ELF-1 (cell line): Measurements from ENCODE around the gene GALNS.
"Not testable (repeated sequence)": the region's sequence is repeated elsewhere in the genome, so short reads cannot be mapped to it uniquely, and the experiment has no call there.

Source experiments
- DNase-seq: peaks from one replicate; pipeline ENCODE4 v3.0.0-alpha.2; 2016; ENCODE audit warnings: low read depth, low spot score

GALNS gene

DNA sequence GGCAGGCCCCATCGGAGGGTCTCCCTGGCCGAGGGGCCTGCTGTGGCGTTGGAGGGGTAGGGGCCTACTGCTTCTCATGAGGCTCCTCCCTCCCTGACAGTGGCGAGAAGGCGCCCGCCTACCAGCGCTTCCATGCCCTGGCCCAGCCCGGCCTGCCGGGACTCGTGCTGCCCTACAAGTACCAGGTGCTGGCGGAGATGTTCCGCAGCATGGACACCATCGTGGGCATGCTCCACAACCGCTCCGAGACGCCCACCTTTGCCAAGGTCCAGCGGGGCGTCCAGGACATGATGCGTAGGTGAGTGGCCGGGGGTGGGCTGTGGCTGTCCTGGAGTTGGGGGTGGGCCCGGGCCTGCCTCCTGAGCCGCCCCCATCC is 51.4 kb downstream of the GALNS start:
- no peak for DNase-seq

DNA sequence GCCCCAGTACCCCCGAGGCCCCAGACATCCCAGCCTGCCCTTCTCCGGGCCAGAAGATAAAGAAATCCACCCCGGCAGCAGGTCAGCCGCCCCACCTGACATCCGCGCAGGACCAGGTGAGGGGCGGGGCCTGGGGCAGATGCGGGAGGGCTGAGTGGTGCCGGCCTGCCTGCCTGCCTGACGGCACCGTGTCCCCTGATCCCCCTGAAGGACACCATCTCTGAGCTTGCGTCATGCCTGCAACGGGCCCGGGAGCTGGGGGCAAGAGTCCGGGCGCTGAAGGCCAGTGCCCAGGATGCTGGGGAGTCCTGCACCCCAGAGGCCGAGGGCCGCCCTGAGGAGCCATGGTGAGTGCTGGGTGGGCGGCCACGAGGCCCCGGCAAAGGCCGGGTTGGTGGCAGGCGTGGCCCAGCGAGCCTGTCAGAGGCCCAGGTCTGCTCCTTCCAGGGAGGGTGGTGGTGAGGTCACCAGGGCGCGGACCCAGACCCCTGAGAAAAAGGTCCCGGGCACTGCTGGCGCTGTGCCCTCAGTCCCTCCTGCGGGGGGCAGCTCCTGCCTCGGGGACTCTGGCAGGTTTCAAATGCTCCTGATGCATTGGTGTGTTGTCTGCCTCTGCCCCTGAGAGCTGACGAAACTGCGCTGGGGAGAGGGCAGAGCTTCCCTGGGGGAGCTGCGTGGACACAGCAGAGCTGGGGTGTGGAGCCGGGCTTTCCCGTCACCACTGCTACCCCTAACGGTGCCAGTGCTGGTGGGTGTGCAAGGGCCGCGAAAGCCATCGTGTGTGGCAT is 52.0 kb downstream of the GALNS start:
- no peak for DNase-seq

DNA sequence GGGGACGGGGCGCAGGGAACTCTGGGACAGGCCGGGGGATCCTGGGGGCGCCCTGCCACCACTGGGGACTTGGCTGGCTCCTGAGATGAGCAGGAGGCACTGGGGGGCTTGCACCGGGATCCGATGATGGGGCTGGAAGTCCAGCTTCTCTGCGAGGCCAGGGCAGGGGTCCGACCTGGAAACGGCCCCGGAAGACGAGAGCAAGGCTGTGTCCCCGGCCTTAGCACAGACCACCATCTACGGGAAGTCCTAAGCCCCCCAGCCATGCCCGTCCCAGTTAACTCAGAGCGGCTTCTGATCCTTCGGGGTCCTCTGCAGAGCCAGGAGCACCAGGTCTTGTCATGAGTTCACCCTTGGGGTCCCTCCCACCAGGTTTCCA is 52.6 kb downstream of the GALNS start:
- no peak for DNase-seq

DNA sequence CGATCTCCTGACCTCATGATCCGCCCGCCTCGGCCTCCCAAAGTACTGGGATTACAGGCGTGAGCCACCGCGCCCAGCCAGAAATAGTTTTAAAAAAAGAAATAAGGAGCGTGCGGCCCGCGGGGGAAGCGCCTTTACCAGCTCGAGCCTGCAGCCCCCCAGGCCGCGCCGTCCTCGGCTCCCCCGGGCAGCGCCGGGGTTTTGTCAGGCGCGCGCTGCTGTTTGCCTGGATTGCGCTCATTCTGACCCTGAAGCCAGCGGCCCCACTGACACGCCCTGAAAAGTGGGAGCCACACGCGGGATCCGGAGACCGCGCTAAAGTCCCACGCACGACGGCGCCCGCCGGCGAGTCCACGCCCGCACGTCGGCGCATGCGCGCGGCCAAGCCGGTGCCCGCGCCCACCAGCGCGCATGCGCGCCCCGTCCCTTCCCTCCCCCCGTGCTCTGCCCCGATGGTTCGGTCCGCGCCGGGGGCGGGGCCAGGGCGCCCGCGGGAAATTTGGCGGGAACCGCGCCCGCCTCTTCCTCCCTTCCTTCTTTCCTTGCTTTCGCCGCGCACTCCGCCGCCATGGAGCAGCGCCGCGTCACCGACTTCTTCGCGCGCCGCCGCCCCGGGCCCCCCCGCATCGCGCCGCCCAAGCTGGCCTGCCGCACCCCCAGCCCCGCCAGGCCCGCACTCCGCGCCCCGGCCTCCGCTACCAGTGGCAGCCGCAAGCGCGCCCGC is 53.3 kb downstream of the GALNS start, which contains the start of gene CDT1:
Gene CDT1, plus strand, starts transcription at position 526 of the 724 bp plus-strand sequence. Its CDS starts 43 bp downstream, at position 569.
- peak; percentile 82 for DNase-seq

DNA sequence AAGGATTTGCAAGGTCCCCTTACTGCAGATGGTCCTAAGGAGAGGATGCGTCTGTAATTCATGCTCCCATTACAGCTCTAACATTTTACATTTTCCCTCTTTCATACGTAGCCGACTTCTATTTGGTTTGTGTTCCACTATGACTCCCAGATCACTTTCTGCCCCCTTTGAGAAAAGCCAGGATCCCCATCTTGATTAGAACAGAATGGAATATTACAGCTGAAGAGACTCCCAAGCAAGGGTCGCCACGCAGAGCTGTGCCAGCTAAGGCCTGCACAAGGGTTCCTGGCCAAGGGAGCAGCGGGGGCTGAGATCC is 56.5 kb downstream of the GALNS start:
- DNase-seq: no peak

DNA sequence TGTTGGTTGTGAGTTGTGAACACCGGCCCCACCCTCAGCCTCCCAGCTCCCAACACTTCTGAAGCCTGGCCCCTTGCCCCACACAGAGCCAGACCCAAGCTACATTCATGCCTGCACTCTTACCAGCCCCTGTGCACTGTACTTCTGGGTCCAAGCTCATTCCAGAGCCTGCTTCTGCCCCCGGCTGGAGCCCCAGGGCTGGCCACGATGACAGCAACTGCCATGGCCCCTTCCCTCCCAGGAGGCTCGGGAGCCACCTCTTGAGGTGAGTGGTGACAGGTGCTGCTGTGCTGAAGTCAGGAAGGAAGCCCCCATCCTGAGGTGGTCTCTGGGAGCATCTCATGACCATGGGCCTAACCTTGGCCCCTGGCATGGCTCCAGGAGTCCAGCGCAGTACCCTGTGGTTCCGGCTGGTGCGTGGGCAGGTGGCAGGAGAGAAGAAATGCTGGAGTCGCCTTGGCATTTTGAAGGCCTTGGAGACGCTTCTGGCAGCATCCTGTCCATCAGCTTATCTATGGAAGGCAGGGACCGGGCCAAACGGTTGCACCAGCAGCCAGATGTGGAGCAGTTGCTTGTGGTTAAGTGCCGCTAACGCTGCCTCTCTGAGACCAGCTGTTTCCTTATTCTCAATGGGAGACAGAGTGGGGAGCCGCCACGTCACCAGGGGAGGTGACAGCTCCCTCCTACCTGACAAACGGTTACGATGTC is 57.0 kb downstream of the GALNS start:
- no peak for DNase-seq

DNA sequence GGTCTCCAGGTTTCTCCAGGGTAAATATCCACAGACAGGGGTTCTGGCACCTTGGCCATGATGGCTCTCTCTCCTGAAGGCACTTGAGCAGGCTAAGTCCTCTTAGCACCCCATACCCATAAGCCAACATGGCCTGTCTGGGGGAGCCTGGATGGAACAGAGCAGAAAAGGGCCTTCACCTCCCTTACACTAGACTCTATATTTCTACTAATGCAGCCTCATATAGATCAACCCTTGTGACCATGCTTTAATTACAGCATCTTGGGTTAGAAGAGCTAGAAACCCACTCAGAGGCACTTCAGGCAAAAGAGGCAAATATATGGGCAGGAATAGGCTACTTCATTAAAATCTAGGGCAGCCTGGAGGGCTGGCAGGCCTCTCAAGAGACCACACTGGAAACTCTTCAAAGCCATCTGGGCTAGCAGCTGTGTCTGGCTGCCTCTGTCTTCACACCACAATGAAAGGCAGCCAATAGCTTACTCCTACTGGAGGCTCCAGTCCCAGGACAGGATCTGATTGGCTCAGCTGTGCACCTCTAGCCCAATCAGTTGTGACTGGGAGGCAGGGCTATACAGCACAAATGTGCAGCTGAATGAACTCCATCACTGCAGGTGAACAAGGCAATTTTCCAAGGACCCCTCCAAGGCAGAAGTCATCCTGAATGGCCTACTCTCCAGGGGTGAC is 57.8 kb downstream of the GALNS start:
- no peak for DNase-seq

DNA sequence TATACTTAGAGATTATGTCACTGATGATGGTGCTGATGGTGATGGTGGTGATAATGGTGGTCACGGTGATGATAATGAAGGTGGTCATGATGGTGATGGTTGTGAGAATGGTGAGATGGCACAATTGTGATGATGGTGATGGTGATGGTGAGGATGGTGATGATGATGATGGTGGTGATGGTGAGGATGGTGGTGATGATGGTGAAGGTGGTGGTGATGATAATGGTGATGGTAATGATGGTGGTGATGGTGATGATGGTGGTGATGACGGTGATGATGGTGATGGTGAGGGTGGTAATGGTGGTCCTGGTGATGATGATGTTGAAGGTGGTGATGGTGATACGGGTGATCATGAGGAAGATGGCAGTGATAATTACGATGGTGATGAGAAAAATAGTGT is 58.7 kb downstream of the GALNS start:
- DNase-seq: no peak

DNA sequence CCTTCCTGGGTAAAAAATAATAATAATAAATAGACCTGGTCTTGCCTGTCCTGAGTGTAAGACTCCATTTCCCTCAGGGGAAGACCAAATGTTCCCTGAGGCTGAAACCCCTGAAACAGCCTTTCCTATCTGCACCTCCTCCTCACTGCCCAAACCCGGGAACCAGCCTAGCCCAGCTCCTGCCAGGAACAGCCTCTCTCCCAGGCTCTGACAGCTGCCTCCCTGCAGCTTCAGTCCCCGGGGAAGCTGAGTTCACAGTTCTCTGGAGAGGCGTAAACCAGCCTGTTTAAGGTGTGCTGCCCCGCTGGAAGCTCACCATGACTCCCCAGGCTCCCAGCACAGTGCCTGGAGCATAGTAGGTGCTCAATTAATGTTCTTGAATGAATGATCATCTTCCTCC is 60.5 kb downstream of the GALNS start:
- no peak for DNase-seq

DNA sequence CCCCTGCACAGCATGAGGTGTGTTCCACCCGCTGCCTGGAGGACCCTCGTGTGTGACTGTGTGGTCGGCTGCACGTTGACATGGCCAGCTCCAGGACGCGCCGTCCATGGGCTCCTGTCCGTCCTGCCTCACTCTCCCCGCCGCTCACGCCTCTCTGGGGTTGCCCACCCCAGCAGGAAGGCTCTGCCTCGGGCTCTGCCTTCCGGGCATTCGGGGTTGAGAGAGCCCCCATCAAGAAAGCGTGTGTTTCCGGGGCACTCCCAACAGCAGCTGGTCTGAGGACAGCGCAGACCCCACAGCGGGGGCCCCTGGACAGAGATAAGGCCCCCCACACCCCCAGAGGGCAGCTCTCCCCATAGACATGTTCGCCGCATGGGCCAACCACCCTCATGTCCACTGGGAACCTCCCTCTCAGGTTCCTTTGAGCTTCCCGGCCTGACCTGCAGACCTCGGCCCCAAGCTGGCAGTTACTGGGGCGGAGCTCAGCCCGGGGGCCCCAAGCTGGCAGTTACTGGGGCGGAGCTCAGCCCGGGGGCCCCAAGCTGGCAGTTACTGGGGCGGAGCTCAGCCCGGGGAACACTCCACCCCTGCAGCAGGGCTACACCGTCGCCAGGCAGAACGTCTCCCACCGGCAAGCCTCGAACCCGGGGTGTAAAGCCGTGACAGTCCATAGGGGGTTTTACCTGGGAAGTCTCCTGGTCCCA is 63.3 kb downstream of the GALNS start:
- DNase-seq: no peak

DNA sequence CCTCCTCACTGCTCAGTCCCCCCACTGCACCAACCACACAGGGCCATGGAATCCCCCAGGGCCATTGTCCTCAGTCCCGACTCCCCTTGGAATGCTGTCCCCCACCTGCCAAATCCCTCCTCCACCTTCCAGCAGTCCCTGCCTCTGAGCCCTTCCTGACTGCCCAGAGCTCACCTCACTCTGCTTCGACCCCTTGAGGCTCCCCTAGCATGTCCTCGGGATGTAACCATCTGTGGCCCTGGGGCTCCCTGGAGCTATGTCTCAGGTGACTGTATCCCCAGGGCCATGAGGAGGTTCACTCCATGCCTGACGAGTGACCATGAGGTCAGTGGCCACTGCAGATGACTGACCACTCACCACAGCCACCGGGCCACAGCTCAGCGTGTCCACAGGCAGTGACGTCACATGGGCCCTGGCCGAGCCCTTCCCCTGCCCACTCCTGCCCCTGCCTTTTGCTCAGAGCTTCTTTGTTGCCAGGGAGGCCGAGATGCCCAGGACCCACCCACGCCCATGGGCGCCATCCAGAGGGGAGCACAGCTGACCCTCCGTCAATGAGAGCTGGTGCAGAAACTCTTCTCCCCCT is 64.0 kb downstream of the GALNS start:
- no peak for DNase-seq

DNA sequence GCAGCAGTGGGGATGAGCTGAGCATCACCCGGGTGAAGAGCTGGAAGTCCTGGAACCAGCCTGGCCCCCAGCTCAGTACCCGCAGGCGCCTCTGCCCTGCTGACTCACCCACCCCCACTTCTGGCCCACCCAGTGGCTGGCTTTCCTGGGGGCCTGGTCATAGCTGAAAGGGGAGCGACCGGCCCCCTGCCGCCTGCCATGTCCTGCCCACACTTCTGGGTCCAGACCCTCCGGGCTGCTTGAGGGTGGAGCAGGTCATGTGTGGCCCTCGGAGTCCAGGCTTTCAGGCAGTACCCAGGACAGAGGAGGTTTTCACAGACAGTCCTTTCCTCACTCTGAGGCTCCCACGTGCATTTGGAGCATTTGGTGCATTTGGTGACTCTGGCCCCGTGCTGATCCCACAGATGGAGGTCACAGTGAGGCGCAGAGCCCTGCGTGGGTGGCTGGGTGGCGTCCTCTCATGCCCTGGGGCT is 64.6 kb downstream of the GALNS start:
- DNase-seq: no peak

DNA sequence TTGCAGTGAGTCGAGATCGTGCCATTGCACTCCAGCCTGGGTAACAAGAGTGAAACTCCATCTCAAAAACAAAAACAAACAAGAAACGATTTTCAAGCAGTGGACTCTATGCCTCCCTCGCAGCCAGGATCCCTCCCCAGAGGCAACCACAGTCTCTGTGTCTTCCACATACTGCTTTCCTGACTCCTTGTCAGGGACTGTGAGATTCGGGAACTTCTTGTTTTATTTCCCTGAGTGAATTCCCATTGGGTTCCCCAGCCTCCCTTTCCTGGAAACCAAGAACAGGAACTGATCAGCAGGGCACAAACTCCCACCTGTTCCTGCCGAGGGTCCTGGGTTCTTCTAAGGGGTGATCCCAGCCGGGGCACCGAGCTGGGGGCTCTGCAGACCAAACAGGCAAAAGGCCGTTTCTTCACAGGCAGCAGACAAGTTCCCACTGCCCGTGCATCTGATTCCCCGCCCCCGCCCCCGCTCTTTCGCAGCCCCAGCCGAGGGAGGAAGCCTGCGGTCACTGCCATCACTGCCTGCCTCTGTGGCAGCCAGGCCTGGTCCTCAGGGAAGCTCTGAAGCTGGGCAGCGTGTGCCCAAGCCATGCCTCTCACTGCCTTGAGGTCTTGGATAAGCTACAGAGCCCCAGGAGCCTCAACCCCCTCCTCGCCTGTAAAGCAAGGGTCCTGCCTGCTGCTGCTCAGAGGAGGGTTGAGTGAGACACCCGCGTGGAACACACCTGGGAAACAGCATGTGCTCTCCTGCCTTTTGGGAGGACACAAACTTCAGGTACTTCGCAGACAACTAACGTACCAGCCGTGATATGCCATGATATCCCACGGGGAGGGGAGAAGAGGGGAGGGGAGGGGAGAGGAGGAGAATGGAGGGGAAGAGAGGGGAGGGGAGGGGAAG is 66.2 kb downstream of the GALNS start:
- DNase-seq: no peak

DNA sequence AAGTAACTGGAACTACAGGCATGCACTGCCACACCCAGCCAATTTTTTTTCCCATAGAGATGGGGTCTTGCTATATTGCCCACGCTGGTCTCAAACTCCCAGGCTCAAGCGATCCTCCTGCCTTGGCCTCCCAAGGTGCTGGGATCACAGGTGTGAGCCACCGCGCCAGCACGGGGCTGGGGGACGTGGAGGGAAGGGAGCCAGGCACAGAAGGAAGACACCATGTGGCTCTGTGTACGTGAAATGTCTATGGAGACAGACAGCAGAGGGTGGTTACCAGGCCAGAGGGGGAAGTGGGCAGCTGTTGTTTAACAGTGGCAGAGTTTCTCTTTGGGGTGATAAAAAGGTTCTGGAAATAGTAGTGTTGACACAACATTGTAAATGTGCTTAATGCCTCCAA is 67.2 kb downstream of the GALNS start:
- no peak for DNase-seq

DNA sequence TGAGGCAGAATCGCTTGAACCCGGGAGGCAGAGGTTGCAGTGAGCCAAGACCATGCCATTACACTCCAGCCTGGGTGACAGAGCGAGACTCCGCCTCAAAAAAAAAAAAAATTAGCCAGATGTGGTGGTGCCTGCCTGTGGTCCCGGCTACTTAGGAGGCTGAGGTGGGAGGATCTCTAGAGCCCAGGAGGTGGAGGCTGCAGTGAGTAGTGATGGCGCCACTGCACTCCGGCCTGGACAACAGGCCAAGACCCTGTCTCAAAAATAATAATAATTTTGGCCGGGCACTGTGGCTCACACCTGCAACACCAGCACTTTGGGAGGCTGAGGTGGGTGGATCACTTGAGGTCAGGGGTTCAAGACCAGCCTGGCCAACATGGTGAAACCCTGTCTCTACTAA is 68.0 kb downstream of the GALNS start:
- DNase-seq: not testable (repeated sequence)

DNA sequence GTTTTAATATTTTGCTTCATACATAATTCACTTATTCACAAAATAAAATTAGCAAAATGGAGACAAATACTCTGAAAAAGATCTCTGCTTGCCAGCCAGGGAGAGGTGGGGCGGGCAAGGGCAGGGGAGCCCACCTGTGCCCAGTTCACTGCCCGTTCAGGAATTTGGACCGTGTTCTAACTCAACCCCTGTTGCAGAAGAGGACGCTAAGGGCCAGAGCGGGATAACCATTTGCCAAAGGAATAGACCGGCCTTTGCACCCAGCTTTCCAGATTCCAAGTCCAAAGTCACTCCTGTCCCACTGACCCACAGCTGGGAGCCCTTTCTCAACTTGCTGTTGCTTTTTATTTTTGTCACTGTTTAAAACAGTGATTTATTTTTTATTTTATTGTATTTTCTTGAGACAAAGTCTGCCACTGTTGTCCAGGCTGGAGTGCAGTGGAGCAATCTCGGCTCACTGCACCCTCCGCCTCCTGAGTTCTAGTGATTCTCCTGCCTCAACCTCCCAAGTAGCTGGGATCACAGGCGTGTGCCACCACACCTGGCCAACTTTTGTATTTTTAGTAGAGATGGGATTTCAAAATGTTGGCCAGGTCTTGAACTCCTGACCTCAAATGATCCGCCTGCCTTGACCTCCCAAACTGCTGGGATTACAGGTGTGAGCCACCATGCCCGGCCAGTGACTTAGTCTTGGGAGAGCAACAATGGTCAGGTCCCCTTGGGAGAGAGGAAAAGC is 69.0 kb downstream of the GALNS start:
- DNase-seq: no peak

DNA sequence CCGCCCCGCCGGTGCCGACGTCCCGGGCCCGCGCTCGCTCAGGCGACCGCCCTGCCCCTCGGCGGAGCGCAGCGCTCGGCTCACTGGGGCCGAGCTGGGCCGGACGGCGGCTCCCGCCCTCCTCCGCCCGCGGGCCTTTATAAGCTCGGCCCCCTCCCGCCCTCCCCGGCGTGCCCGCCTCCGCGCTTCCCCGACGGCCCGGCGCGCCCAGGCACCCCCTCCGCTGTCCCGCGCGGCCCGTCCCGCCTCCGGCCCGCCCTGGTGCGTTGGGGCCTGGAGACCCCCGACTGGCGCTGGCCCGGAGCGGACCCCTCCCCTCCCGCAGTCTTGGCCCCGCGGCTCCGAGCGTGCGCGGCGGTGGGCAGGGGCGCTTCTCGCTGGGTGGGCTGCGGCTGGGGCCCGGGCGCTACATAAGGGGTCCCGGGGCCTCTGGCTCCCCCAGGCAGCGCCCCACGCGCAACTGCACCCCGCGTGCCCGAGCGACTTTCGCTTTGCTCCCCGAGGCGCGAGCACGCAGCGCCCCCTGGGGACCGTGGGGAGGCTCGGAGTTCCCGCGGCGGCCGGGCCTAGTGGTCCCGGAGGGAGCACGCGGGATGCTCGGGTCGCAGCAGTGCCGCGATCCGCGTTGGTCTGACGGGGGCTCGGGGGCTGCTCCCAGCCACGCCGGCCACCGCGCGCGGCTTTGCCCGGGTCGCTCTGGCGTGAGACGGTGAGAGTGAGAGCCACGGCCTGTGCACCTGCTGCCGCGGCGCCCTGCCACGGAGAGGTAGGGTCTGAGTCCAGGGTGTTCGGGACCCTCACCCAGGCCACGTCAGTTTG is 71.4 kb downstream of the GALNS start, which contains the start of gene PIEZO1:
Gene PIEZO1, minus strand, starts transcription at position 115 of the 819 bp plus-strand sequence. CDS start 256 bp downstream, outside the sequence.
- DNase-seq: no peak

DNA sequence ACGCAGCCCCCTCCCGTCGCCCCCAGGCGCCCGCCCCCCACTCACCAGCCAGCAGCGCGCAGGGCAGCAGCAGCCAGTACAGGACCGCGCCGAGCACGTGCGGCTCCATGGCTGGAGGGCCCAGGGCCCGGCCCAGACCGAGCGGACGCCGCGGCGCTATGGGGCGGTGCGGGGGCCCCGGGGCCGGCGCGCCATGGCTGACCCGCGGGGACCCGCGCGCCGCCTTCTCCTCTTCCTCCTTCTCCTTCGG is 72.0 kb downstream of the GALNS start:
- no peak for DNase-seq
